Midbrain (tissue), 1 donor: ENCODE measurements around the gene RAB3B.

Experiments used
- DNase-seq: peaks from one replicate; lab custom pipeline; 2025; lab: John Stamatoyannopoulos, UW

Gene RAB3B

DNA sequence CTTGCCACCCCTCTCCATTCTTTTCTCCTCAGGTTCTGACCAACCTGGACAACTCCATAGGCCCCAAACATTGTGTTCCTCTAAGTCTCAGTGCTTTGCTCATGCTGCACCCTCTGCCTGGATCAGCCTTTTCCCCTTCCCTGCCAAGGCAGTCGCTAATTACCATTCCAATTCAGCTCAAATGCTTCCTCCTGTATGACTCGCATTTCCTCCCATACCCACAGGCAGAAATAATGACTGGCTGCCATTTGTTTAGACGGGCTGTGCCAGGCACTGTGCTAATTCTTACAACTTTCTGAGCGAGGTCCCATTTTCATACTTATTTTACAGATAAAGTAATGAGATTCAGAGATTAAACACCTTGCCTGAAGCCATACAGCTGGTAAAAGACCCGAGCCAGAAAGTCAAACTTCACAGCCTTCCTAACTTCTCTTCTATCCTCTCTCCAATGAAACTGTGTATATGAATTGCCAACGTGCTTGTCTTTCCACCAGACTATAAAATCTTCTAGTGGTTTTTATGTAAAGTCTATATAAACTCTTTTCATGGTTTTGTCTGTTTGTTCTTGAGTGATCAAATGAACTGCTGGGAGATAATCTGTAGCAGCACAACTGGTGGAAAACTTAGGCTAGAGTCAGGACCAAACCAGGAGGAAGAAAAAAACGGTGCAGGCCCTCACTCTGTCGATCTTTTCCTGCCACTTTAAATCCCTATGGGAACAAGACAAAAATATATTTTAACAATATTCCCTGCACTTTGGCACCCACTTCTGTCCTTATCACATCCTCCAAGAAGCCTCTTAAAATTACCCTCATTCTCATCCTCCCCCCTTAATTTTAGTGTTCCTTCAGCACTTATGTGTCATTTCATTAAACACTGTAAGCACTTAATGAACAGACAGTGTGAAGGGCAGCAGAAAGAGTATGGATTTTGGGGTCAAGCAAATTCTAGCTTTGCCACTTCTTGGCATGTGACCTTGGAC is 33.7 kb downstream of the RAB3B start:
- no peak for DNase-seq

DNA sequence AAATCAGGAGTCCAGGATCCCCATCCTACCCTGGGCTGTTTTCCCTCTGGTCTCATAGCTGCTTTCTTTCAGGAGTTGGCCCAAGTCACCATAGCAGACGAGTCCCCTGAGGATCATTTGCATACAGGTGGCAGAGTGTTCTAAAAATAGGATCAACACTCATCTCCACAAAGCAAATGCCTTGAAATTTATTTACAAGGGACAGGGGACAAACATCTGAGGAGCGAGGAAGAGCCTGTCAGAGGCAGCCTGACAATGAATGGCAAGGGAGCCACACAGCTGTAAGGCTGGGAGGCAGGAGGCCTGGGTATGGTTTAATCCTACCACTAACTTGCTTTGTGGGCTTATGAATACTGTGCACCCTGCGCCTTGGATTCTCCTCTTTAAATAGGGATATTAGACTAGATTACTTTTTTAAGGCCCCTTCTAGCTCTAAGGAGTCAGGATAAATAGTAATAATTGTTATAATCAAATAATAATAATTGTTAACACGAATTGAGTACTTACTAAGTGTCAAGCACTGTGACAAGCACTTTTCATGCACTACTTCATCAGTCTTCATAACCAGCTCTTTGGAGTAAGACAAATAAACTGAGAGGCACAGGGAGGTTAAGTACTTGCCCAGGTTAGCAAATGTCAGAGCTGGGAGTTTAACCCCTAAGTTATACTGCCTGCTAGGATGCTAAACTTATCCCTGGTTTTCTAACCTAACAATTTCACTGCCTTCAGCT is 34.5 kb downstream of the RAB3B start:
- no peak for DNase-seq

DNA sequence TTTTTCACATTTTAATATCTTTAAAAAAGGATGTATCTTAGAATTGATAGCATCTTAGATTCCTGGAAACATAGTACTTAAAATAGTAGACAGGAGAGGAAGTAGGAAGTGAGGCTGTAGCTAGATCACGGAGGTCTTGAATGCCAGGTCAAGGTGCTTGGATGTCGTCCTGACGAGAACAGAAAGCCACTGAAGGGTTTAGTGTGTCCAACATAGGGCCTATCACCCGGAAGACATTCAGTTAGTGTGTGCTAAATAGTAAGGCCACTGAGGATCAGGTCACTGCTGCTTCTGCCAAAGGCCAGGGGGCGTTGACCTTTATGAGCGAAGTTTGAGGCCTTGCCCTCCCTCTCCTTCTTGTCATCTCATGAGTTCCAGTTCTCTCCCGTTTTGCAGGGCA is 35.7 kb downstream of the RAB3B start:
- no peak for DNase-seq

DNA sequence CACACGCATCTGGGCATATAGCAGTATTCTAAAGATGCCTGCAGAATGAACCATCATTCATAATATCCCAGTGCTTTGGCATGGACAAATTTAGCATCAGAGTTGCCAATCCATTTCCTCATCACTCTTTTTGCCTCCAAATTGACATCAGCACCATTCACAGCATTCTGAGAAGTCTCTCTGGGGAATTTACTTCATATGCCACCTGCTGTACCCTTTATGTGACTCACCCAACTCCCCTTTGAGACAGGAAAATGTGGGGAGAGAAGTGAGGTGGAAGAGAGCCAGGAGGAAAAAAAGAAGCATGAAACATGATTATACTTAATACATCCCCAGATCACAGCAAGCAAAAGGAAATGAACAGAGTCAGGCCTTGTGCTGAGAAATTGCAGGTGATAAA is 37.4 kb downstream of the RAB3B start:
- no peak for DNase-seq

DNA sequence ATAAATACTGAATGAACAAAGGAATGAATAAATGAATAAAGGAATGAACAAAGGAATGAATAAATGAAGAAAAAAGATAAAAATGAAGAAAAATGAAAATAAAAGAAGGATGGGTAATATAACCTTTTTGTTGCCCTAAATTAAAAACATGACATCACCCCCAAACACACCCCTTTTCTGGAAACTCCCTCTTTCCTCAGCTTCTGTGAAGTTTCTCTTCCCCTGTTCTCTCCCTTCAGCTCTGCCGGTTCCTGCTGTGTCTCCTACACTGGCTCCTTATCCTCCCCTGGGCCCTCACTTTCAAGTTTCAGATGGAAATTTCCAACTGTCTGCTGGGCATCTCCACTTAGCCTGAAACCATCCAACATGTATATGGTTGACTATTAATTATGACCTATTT is 37.9 kb downstream of the RAB3B start:
- no peak for DNase-seq

DNA sequence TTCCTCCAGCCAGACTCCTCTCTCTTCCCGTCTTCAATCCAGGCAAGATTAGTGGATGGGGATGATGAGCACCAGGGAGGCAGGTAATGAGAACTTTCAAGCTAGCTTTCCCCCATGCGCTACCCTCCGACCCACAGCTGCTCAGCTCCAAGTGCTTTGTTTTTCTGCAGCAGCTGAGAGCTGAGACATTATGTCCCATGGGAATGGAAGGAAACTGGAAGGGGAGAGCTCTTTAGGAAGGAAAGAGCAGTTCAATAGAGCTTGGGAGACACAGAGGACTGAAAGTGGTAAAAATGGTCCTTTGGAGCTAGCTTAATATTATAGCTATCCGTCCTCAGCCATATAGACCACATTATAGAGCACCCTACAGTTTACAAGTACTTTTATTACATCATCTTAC is 39.8 kb downstream of the RAB3B start:
- DNase-seq, result no peak

DNA sequence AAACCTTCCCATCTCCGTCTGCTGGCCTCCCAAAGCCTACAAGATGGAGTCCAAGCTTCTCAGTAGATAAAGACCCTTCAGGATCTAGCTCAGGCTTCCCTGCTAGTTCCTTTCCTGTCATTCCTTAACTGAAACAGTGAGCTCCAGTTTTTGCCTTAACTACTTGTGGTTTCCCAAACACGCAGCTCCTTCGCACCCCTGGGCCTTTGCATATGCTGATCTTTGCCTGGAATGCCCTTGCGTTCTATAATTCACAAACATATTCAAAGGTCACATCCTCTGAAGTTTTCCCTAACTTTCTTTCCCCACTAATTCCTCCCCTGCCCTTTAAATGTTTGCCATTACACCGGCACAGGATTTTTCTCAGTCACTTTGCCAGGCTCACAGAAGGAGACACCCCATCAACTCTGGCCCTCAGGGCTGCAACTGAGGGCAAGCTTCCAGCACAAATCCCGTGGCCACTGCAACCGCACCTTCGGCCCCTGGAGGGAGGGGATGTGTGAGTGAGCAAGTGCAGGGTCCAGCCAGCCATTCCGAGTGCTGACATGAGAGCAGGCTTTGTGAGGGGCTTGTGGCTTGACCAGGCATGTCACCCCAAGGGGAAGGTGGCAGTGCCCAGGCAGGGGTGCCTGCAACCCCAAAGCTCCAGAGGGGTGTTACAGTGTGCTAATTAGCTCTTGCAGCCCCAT is 41.3 kb downstream of the RAB3B start:
- no peak for DNase-seq

DNA sequence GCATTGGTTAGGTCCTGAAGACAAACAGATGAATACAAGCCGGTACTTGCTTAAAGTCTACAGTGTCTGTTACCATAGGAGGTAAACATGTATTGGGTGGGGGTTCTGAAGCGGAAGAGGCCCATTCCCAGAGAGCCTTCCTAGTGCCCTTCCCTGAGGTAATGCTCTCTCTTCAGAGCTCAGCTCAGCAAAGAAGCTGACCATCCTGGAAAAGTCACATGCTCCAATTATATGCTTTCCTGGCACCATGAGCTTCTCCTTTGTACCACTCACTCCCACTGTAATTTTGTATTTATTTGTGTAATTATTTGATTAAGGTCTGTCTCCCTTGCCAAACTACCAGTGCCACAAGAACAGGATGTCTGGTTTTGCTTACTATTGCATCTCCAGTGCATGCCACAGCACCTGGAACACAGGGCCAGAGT is 42.0 kb downstream of the RAB3B start:
- DNase-seq, result no peak

DNA sequence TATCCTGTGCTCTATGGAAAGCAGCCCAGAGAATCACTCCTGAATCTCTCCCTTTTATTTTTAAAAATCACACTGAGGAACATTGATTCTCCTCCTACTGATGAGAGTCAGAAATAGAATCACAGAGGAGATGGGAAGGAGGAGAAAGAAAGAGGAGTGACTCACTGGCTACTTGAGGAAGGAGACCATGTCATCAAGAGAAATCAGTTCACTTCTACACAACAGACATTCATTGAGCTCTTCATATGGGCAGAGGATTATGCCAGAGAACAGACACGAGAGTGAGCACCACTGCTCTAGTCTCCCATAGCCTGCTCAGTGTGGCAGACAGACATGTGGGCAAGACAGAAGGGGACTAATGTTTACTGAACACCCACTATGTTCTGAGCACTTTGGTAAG is 44.2 kb downstream of the RAB3B start:
- no peak for DNase-seq

DNA sequence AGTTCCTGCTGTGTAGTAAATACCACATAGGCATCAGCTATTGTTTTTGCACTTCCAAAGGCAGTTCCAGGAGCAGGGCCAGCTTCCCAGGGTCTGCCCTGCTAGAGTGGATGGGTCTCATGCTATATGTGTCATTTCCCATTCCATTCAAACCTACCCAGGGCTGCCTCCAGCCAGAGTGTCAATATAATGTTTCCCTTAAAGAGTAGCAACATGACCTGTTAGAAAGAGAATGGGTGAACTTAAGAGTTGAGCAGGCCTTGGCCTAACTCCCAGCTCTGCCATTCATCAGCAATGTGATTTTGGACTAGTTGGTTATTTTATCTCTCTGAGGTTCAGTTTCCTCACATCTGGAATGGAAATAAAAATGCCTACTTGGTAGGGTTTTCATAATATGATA is 44.9 kb downstream of the RAB3B start:
- no peak for DNase-seq

DNA sequence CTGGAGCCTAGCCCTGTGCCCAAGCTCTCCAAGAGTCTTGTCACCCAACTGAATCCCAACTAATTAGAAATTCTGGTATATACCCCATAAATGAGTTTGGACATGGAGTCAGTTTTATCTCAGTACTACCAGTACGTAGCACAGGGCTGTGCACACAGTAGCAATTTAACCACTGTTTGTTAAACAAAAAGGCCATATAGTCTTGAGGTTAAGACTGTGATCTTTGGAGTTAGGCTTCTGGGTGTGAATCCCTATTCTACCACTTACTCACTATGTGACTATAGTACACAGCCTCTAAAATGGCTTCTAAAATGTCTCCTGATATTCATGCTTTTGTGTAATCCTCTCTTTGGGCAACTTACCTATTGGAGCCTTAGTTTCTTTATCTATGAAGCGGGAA is 48.2 kb downstream of the RAB3B start:
- no peak for DNase-seq

DNA sequence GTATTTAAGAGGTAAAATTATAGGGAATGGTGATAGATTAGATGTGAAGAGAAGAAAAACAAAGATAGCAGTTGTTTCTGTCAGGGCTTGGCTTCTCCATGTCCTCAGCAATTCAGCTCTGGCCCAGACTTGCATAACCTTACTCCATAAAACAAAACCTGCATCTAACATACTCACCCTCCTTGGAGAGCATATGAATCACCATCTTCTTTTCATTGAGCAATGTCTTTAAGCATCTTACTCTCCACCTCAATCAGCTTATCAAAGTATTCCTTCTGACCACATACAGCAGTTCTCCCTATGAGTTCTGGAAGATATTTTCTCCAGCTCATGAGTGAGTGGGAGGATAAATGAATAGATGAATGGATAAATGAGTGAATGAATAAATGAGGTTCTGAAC is 49.0 kb downstream of the RAB3B start:
- DNase-seq, result no peak

DNA sequence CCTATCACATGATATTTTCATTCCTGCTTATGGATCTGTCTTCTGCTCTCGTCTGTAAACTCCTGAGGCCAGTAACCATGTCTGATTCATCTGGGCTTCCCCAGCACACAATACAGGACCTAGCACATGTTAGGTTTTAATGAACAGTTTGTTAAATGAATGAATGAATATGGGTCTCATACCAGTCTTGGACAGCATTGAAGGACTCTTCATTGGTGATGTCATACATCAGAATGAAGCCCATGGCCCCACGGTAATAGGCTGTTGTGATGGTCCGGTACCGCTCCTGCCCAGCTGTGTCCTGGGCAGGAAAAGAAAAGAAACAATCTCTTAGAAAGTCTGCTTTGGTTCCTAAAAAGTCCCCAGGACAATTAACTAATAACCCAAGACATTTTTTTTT is 53.4 kb downstream of the RAB3B start:
- DNase-seq, result no peak

DNA sequence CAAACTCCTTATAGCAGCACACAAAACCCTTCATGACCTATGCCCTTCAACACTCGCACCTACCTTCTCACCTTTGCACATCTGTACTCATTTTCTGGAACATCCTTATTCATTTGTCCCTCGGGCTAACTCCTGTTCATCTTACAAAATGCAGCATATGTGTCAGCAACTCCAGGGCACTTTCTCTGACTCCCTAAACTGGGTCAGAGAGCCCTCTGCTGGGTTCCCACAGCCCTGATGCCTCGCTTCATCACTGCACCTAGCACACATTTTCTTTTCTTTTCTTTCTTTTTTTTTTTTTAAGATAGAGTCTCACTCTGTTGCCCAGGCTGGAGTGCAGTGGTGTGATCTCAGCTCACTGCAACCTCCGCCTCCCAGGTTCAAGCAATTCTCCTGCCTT is 54.0 kb downstream of the RAB3B start:
- no peak for DNase-seq

DNA sequence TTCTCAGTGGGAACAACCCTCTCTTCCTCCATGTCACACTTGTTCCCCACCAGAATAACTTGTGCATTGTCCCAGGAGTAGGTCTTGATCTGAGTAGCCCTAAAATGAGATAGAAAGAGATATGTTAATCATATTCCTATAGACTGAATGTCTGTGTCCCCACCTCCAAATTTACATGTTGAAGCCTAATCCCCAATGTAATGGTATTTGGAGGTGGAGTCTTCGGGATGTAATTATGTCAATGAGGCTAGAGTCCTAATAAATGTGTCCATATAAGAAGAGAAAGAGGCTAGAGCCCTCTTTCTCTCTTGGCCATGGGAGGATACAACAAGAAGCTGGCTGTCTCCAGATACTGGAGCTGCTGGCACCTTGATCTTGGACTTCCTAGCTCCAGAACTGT is 57.2 kb downstream of the RAB3B start:
- DNase-seq, result no peak

DNA sequence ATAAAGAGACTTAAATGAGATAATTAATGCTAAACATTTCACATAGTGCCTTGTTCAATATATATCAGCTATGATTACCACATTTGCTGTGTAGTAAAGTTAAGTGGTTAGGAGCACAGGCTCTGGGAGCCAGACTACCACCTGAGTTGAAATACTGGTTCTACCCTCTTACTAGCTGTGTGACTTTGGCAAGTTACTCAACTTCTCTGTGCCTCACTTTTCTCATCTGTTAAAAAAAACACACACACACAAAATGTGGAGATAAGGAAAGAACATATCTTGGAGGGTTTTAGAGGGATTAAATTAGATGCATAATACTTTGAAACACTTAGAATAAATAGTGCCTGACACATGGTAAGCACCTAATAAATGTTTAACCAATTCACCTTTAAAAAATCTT is 60.2 kb downstream of the RAB3B start:
- no peak for DNase-seq

DNA sequence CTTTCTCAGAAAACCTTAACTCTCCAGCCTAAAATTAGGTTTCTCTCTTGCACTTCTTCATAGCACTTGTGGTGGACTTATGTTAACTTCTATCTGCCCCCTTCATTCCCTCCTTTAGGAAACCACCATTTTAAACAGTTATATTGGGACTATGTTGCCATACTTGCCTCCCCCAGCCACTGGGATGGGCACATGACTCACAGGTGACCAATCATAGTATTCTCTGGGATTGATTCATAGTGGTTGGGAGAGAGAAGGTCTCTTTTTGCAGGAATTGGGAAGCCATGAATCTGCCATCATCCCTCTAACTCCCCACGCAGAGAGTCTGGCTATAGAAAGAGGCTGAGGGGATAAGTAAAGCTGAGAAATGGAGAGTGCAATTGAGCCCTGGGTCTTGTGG is 61.6 kb downstream of the RAB3B start:
- DNase-seq, result no peak

DNA sequence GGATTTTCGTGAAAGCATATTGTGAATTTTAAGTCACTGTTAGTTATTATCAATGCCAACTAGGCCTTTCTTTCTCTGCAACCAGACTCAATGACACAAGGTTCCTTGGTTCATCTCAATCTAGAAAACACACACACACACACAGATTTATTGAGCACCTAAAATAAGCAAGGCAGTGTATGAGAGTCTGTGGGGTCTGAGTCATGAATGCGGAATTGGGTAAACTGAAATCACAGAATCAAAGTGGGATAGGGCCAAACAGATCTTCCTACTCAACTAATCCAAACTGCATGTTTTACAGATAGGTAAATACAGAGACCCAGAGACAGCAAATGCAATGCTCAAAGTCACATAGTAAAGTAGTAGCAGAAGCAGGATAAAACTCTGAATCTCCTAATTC is 63.5 kb downstream of the RAB3B start:
- no peak for DNase-seq

DNA sequence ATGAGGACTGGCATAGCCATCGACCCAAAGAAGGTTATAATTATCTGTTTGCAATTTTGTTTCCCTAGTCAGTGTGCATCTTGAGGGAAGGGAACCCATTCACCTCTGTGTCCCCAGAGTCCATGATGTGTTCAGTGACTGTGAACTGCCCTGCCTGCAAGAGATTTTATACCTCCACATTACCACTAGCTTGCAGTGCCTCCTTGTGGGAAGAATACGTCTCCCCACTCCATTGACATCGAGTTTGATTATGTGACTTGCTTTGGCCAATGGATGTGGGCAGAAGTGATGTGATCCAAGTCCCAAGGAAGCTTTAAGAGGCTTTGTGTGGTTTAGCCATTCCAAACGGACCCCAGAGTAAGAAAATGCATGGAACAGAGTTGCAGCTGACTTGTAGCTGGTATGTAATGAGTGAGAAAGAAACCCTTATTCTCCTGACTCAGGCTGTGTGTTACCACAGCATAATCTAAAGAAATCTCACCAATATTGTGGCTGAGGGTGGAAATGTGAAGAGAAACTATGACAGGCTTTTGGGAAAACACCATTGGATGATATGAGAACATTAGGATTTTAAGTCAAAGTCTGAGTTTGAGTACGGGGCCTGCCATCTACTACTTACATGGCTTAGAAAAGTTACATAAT is 64.2 kb downstream of the RAB3B start:
- no peak for DNase-seq

DNA sequence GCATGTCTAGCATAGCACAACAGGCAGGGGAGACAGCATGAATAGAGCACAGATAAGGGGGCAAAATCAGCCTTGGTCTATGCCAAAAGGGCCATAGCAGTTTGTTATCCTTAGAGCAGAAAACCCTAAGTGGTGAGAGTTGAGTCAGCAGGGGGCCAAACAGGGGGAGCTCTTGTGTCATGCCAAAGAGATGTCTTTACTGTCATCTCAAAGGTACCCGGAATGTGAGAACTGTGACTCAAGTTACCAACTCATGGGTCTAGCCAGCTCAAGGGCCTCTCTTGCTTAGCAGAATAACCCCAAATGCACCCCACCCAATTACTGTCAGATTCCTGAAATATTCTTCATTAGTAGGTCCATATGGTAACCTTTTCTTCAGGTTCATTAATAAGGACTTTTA is 66.0 kb downstream of the RAB3B start:
- DNase-seq, result no peak

DNA sequence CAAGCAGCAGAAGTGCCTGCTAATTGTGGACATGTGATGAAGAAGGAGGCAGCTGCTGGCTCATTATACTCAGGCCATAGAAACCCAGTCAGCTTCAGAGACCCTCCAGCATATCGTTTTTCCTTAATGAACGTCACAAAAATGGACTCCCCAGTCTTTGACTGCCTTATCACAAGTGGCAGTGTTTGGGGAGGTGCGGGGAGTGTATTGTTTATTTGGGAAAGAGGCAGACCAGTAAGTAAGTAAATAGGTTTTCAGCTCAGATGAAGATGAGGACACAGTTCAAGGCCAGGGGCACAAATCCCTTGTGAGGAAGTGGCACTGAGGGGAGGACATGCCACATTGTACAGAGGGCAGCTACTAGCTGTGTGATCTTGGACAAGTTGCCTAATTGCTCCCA is 68.5 kb downstream of the RAB3B start:
- no peak for DNase-seq

DNA sequence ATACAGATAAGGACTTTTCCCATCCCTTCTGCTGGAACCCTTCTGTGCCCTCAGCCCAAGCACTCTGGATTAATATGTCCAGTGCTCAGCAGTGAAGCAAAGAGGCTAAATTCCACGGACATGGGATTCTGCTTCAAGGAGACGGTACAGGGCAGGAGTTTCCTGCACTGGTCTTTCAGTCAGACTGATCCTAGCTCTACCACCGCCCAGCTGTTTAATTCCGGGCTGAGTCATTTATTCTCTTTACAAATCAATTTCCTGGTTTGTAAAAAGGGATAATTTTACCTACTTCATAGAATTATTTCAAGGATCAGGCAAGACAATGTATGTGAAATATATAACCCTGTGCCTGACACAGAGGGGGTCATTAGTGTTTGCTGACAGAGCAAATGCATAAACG is 70.4 kb downstream of the RAB3B start:
- no peak for DNase-seq
